ENCODE results near the gene KCNK10. TPM values are rescaled to one million over a fixed set of nuclear protein-coding genes. Genes with fewer than 3 reads are reported as not detected.

The KCNK10 gene
- total and polyA plus RNA-seq, 10 of the 15 experiments (the other 5 are each of a cell fraction or from before 2014, with no cell fraction given): 0.01 to 0.06 (median 0.02) TPM; not detected in 7

DNA sequence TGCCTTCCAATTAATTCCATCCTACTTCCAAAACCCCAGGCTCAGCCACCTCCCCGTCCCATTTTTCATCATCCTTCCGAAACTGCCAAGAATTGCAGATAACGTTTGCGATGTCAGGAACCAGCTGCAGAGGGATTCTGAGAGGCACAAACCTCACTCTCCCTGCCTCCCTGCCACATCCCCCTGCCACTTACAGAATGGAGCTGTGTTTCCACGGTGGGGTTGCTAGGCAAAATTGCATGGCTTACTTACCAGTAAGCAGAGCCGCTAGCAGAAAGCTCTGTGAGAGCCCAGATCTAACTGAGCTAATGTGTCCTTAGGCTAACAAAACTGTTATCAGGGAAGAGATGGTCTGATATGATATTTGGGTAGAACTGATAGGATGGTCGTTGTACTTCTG lies 127.4 kb downstream of the KCNK10 start:
- ATAC-seq: no peak
- Histone ChIP-seq H3K4me3 (no peak overlapping the region), H3K9me3 (replicated peaks; ENCODE audit: control insufficient read depth, insufficient read depth, low read length) (no peaks in the 10 kb centered on the region), H3K4me2 (ENCODE audit: control insufficient read depth, insufficient read depth) (no peak overlapping the region), H3K9ac (ENCODE audit: control insufficient read depth, insufficient read depth, low read length) (no peak overlapping the region), H3K4me1 (ENCODE audit: control insufficient read depth, insufficient read depth, low read length) (no peaks in the 10 kb centered on the region), H3K36me3 (ENCODE audit: control insufficient read depth in 2 of 2, insufficient read depth in 2 of 2, low read length in 1 of 2) (no peaks in the 10 kb centered on the region), H4K20me1 (ENCODE audit: control insufficient read depth, insufficient read depth) (no peaks in the 10 kb centered on the region), H2AFZ (ENCODE audit: control insufficient read depth, low read depth, low read length) (no peak overlapping the region), H3K79me2 (ENCODE audit: control insufficient read depth, insufficient read depth, low read length) (no peaks in the 10 kb centered on the region), H3K27me3 (replicated peaks in 1 of 2; ENCODE audit: control insufficient read depth in 2 of 2, insufficient read depth in 2 of 2, low read length in 1 of 2) (peaks cover 0 to 3% of the 10 kb centered on the region in 2 experiments; a peak in 3 of 4 replicates), H3K27ac (ENCODE audit: control insufficient read depth, insufficient read depth) (no peak overlapping the region)
- SMC1A ChIA-PET (ENCODE audit: uncharacterized antibody, unreplicated experiment): no interaction called here
- POLR2A ChIA-PET: no interaction called here
- TF ChIP-seq YBX1 (IDR thresholded peaks at IDR 0.05) (no peak), BMI1 (IDR thresholded peaks at IDR 0.05; ENCODE audit: borderline replicate concordance) (no peak), JUNB (IDR thresholded peaks at IDR 0.05) (no peak), LARP7 (IDR thresholded peaks at IDR 0.05) (no peak), YY1 (IDR thresholded peaks at IDR 0.05; ENCODE audit: low read depth, low read length) (no peak), SRF (IDR thresholded peaks at IDR 0.05; ENCODE audit: low read depth in 2 of 2, low read length in 2 of 2) (no peak), IRF4 (IDR thresholded peaks at IDR 0.05; ENCODE audit: low read depth, low read length) (no peak), ATF7 (IDR thresholded peaks at IDR 0.05; ENCODE audit: low read depth) (no peak), NBN (IDR thresholded peaks at IDR 0.05) (no peak), FOXM1 (IDR thresholded peaks at IDR 0.05; ENCODE audit: low read depth, low read length) (no peak)
- TF ChIP-seq, protein P1, sequence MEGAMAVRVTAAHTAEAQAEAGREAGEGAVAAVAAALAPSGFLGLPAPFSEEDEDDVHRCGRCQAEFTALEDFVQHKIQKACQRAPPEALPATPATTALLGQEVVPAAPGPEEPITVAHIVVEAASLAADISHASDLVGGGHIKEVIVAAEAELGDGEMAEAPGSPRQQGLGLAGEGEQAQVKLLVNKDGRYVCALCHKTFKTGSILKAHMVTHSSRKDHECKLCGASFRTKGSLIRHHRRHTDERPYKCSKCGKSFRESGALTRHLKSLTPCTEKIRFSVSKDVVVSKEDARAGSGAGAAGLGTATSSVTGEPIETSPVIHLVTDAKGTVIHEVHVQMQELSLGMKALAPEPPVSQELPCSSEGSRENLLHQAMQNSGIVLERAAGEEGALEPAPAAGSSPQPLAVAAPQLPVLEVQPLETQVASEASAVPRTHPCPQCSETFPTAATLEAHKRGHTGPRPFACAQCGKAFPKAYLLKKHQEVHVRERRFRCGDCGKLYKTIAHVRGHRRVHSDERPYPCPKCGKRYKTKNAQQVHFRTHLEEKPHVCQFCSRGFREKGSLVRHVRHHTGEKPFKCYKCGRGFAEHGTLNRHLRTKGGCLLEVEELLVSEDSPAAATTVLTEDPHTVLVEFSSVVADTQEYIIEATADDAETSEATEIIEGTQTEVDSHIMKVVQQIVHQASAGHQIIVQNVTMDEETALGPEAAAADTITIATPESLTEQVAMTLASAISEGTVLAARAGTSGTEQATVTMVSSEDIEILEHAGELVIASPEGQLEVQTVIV (IDR thresholded peaks at IDR 0.05; ENCODE audit: borderline replicate concordance, partially characterized antibody): no peak
- TF ChIP-seq, protein P2, sequence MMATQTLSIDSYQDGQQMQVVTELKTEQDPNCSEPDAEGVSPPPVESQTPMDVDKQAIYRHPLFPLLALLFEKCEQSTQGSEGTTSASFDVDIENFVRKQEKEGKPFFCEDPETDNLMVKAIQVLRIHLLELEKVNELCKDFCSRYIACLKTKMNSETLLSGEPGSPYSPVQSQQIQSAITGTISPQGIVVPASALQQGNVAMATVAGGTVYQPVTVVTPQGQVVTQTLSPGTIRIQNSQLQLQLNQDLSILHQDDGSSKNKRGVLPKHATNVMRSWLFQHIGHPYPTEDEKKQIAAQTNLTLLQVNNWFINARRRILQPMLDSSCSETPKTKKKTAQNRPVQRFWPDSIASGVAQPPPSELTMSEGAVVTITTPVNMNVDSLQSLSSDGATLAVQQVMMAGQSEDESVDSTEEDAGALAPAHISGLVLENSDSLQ (IDR thresholded peaks at IDR 0.05): no peak
- TF ChIP-seq, protein P3, sequence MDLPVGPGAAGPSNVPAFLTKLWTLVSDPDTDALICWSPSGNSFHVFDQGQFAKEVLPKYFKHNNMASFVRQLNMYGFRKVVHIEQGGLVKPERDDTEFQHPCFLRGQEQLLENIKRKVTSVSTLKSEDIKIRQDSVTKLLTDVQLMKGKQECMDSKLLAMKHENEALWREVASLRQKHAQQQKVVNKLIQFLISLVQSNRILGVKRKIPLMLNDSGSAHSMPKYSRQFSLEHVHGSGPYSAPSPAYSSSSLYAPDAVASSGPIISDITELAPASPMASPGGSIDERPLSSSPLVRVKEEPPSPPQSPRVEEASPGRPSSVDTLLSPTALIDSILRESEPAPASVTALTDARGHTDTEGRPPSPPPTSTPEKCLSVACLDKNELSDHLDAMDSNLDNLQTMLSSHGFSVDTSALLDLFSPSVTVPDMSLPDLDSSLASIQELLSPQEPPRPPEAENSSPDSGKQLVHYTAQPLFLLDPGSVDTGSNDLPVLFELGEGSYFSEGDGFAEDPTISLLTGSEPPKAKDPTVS (IDR thresholded peaks at IDR 0.05; ENCODE audit: low read depth, low read length): no peak
- TF ChIP-seq, protein P4, sequence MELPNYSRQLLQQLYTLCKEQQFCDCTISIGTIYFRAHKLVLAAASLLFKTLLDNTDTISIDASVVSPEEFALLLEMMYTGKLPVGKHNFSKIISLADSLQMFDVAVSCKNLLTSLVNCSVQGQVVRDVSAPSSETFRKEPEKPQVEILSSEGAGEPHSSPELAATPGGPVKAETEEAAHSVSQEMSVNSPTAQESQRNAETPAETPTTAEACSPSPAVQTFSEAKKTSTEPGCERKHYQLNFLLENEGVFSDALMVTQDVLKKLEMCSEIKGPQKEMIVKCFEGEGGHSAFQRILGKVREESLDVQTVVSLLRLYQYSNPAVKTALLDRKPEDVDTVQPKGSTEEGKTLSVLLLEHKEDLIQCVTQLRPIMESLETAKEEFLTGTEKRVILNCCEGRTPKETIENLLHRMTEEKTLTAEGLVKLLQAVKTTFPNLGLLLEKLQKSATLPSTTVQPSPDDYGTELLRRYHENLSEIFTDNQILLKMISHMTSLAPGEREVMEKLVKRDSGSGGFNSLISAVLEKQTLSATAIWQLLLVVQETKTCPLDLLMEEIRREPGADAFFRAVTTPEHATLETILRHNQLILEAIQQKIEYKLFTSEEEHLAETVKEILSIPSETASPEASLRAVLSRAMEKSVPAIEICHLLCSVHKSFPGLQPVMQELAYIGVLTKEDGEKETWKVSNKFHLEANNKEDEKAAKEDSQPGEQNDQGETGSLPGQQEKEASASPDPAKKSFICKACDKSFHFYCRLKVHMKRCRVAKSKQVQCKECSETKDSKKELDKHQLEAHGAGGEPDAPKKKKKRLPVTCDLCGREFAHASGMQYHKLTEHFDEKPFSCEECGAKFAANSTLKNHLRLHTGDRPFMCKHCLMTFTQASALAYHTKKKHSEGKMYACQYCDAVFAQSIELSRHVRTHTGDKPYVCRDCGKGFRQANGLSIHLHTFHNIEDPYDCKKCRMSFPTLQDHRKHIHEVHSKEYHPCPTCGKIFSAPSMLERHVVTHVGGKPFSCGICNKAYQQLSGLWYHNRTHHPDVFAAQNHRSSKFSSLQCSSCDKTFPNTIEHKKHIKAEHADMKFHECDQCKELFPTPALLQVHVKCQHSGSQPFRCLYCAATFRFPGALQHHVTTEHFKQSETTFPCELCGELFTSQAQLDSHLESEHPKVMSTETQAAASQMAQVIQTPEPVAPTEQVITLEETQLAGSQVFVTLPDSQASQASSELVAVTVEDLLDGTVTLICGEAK (IDR thresholded peaks at IDR 0.05; ENCODE audit: borderline replicate concordance): no peak
- intact Hi-C loops (cut with micrococcal nuclease; ENCODE audit: unreplicated experiment): no loop called here
- no peak for FAIRE-seq
- 54% methylated on average over 7 of the region's 7 CpGs for WGBS (ENCODE audit: insufficient coverage, insufficient replicate concordance, low lambda C conversion rate, missing lambda C conversion rate)
- CTCF ChIA-PET: interaction anchor here (1.3 to 1.8 kb wide), 4 partner anchors 9 to 250 kb away, joined by 3 to 8 read pairs (median 4); no protein-coding TSS in a partner anchor
- in situ Hi-C loops (cut with MboI): no loop called here
- no TSS peak for BruUV-seq (replicated peaks)
- DNase-seq (ENCODE audit: low read depth, low spot score): no peak
- RAD21 ChIA-PET (ENCODE audit: unreplicated experiment): no interaction called here
